GM19395 (cell line): ENCODE results near the gene BMP2K.
"Not testable (repeated sequence)": the region's sequence is repeated elsewhere in the genome, so short reads cannot be mapped to it uniquely, and the experiment has no call there.

ENCODE experiments used
- ATAC-seq: cut with Tn5 transposase; IDR thresholded peaks from one replicate; pipeline ENCODE4 v1.9.1; 2021; ENCODE audit warnings: mild to moderate bottlenecking, moderate library complexity; ENCODE audit not compliant: unreplicated experiment

The BMP2K gene

DNA sequence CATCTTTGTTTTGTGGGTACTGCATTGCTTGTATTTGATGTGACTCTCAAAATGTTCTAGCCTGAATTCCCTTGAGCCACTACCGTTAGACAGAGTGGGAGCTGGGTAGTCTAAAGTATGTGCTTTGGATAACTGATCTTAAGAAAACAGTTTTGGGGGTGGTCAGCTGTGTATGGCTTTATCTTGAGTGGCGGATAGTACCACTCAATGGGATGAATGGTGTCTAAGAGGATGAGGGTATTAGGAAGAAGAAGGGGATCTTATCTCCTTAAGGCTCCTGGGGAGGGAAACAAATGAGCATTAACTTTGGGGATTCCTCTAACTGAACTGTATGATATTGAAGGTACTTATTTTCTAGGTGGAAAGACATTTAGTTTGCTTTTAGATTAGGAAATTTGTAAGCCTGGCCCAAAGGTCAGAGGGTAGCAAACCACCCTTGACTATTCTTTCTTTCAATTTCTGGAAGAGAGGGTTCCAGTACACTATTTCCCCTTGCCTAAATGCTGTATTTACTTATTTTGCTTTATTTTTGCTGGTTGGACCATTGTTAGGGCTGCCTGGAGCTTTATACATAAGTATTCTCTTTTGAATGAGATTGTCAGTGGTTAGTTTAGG is 11.3 kb downstream of the BMP2K start:
- ATAC-seq: no peak

DNA sequence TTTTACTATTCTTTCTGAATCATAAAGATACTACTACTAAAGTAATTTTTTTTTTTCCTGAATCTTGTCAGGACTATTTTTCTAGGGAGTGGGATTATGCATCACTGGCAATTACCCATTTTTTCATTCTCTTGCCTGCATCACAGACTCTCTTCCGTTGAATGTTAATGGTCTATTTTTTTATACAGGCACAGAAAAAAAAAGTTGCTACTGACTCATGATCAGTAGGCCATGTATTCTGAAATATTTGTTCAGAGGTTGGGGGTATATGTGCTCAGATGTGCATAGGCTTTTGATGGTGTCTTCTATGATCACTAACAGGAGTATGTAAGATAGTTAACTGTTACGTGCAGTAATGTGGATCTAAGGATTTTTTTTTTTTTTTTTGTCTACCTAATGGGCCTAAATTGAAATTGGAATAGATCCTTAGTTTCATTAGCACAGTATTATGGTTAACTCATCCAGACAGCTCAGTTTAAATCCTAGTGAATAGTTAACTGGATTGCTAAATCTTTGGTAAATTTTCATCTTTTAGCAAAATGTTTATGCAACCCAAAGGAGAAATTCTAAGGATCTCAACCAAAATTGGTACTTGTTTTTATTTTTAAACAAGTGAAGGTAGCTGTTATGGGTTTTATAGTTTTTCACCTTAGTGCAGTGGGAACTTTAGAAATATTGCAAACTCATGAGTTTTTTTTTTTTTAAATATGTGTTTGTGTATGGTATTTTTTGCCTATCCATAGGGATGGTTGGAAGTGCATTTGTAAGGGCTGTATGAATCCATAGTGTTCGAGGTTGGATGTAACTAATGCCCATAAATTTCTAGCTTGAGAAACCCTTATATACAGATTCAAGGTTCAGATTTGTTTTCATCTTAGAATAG is 12.1 kb downstream of the BMP2K start:
- no peak for ATAC-seq

DNA sequence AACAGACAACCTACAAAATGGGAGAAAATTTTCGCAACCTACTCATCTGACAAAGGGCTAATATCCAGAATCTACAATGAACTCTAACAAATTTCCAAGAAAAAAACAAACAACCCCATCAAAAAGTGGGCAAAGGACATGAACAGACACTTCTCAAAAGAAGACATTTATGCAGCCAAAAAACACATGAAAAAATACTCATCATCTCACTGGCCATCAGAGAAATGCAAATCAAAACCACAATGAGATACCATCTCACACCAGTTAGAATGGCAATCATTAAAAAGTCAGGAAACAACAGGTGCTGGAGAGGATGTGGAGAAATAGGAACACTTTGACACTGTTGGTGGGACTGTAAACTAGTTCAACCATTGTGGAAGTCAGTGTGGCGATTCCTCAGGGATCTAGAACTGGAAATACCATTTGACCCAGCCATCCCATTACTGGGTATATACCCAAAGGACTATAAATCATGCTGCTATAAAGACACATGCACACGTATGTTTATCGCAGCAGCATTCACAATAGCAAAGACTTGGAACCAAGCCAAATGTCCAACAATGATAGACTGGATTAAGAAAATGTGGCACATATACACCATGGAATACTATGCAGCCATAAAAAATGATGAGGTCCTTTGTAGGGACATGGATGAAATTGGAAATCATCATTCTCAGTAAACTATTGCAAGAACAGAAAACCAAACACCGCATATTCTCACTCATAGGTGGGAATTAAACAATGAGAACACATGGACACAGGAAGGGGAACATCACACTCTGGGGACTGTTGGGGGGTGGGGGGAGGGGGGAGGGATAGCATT is 19.7 kb downstream of the BMP2K start:
- ATAC-seq: not testable (repeated sequence)

DNA sequence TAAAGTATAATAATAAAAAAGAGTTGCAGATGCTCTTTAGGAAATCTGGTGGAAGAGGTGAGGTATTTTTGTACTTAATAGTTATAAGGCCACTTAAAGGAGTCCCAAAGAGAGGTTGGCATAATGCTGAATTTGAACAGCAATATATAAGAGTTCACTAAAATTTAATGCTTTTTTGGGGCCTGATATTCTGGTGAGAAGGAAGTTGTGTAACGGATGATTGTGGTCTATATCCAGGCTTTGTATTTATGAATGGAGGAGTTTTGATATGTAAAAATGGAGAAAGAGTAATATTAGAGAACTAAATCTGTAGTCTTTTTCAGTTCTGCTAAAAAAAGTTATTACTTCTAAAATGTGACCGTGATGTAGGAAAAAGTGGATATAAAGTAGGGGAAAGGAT is 20.4 kb downstream of the BMP2K start:
- ATAC-seq: no peak

DNA sequence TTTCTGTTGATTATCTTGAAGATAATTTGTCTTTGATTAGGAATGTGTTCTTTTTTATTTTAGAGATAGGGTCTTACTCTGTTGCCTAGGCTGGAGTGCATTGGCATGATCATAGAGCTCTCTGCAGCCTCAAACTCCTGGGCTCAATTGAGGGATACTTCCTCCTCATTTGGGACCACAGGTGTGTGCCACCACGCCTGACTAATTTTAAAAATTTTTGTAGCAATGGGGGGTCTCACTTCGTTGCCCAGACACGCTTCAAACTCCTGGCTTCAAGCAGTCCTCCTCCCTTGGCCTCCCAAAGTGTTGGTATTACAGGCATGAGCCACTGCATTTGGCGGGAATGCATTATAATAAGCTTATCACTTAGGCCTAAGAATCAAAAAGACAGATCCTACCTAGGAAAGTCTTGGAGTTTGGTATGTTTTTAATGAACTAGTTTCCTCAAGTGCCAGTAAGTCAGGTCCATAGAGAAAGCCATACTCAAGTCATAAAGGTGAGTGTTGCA is 21.7 kb downstream of the BMP2K start:
- no peak for ATAC-seq

DNA sequence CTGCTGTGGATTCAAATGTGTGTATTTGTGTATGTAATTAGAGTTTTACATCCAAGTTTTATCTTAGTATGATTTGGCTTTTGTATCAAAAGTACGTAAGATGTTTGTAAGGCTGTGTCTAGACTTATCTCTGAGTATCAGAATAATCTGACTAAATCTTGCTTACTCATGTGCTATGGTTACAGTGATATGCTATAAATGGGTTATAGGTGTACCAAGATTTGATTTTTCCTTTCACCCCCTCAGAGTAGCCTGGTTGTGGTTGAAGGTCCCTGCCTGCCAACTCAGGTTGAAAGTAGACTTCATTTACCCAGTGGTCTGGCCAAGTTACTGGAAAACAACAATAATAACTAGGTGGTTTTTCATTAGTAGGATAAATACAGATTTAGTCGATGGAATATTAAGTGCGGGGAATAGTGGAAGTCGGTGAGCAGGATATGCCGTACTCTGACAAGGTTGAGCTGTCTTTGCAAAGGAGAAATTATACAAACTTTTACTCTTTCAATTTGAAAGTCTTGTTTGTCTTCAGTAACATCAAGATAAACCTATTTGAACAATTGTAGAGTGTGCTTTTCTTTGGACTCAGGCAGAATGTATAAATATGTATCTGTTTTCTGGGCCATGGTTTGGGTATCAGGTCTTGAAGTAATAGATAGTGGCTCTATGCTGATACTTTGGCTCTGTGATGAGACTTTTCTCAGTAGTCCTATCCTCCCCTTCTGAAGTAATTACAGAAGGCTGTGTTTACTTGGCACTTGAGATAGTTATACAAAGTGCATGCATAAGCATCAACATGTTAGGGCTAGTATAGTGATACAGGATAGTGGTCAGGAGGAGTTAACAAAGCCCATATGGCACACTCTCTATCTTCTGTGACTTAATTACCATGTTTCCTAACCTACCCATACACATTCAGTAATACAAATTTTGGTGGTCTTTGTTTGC is 23.7 kb downstream of the BMP2K start:
- peak; percentile 58 for ATAC-seq

DNA sequence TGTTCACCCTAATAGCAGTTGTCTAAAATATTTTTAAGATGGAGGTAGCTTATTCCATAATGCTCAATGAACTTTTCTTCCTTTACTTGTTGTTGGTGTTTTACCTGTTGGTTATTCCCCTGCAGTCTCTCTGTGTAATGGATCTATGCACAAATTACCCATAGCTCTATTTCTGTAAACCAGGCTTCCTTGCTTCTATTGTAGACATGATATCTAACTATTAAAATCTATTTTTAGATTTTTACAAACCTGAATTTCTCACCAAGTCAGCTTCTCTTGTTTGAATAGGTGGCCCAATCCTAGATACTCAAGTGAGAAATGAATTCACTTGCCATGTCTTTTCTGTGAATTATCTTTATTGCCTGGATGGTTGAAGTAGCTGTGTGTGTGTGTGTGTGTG is 24.8 kb downstream of the BMP2K start:
- ATAC-seq: no peak

DNA sequence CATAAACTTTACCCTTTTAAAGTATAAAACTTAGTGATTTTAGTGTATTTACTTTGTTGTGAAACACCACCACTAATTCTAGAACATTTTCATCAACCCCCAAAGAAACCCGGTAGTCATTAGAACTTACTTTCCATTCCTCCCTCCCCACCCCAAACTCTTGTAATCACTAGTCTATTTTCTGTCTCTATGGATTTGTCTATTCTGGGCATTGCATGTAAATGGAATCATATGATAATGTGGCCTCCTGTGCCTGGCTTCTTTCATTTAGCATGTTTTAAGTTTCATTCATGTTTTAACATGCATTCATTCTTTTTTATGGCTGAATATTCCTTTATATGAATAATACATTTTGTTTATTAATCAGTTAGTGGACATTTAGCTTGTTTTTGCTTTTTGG is 27.8 kb downstream of the BMP2K start:
- ATAC-seq: no peak

DNA sequence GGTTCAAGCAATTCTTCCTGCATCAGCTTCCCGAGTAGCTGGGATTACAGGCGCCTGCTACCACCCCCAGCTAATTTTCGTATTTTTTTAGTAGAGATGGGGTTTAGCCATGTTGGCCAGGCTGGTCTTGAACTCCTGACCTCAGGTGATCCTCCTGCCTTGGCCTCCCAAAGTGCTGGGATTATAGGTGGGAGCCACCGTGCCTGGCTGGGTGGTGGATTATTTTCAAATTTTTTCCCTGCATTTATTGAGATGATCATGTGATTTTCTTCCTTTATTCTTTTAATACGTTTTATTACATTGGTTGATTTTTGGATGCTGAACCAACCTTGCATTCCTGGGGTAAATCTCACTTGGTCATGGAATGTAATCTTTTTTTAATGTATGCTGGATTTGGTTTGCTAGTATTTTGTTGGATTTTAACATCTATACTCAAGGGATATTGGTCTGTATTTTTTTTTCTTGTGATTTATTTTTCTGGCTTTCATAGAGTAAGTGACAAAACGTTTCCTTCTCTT is 30.9 kb downstream of the BMP2K start:
- no peak for ATAC-seq

DNA sequence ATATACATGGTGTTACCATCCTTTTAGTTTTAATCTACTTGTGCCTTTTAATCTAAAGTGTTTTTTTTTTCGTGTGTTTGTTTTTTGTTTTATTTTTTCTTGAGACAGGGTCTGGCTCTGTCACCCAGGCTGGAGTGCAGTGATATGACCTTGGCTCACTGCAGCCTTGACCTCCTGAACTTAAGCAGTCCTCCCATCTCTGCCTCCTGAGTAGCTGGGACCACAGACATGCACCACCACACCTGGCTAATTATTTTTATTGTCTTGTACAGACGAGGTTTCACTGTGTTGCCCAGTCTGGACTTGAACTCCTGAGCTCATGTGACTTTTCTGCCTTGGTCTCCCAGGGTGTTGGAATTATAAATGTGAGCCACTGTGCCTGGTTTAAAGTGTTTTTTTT is 33.1 kb downstream of the BMP2K start:
- no peak for ATAC-seq

DNA sequence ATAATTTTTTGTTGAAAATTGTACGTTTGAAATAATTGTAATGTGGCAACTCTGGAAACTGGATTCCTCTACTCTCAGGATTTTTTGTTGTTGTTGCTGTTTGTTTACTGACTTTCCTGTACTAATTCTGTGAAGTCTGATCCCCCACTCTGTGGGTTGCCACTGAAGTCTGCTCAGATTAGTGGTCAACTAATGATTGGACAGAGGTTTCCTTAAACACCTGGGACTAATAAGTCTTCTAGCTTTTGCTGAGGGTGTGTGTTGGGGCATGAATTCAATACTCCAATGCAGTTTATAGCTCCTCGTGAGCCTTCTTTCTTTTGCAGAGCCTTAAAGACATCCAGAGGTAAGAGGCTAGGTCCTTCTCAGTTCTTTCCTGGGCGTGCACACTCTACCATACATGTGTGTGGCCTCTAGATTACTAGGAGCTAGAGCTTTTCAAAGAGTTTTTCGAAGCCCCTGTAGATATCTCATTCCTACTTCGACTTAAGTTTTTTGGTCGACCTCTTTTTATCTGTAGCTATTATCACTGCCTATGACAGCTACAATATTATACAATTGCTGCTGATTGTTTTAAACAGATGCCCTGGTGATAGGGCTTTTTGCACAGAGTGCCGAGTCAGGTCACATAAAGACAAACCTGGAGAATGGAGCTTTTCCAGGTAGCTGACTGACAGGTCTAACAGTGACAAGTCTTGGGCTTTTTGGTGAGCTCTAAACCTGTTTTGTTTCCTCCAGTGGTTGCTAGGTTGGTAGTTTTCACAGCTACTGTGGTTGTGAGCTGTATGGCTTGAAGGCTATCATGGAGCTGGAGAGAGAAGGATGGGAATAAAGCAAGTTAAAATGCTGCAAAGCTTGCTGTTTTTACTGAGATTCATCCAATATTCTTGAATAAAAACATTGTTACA is 34.0 kb downstream of the BMP2K start:
- no peak for ATAC-seq

DNA sequence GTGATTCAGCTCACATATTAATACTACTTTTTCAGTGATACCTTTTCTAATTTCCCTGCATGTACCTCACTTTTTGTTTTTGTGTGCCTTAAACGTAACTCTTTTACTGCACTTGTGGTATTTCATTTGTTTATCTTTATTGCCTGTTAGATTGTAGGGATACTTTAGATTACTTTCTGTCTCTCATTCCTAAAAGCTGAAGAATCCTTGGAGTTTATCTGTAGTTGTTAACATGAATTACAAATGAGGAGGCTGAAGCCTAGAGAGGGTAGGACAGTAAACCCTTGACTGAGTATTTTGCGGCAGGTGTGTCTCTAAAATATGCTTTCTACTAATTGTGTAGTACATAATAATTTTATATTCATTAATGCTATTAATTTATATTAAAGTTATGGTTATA is 34.9 kb downstream of the BMP2K start:
- ATAC-seq: no peak

DNA sequence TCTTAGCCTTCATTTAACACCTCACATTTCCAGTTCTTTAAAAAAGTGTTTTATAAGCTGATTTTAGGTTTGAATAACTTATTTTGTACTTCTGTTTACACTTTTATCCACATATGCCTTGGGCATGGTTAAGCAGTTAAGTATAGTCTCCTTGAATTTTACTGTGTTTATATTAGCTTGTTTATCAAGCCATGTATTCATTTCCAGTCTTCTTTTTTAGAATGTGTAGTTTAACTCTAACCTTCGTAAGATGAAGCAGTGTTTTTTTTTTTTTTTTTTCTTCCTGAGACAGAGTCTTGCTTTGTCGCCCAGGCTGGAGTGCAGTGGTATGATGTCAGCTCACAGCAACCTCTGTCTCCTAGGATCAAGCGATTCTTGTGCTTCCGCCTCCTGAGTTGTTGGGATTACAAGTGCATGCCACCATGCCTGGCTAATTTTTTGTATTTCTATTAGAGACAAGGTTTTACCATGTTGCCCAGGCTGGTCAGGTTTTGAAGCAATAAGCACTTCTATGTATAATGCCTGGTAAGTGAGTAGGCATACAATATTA is 42.5 kb downstream of the BMP2K start:
- ATAC-seq: no peak

DNA sequence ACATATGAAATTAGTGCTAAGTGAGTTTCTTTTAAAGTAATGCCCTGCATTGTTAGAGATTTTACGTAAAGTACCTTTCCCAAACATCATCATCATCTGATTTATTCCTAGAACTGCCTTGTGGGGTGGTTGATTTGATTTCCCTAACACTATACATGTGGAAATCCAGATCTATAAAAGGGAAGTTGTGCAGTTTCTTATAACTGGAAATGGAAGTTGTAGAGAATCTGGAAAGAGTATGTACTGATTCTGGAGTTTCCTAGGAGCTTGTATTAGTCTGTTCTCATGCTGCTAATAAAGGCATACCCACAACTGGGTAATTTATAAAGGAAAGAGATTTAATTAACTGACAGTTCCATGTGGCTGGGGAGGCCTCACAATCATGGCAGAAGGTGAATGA is 47.9 kb downstream of the BMP2K start:
- ATAC-seq: no peak

DNA sequence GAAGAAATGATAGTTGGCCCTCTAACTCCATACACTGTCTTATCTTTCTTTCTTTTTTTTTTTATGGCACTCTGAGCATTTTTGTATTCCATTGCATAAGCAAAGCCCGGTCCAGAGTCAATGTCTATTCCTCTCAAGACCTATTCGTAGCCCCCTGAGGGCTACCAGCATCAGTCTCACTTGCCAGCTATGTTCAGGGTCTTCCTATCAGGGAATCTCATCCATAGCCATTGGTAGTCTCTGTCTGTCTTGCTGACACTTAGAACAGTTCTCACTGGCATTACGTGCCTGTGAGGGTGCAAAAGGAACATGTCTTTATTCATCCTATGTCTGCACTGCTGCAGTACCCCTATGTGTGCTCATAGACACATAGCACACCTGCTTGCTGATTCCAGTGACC is 51.0 kb downstream of the BMP2K start:
- no peak for ATAC-seq

DNA sequence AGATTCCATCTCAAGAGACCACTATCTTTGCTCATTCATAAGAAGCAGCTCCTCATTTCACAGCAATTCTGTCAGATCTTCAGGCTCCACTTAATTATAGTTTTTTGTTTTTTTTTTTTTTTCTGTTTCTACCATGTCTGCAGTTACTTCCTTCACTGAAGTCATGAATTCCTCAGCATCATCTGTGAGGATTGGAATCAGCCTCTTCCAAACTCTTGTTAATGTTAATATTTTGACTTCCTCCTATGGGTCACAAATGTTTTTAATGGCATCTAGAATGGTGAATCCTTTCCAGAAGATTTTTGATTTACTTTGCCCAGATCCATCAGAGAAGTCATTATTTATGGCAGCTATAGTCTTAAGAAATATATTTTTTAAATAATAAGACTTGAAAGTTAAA is 53.1 kb downstream of the BMP2K start:
- ATAC-seq: no peak

DNA sequence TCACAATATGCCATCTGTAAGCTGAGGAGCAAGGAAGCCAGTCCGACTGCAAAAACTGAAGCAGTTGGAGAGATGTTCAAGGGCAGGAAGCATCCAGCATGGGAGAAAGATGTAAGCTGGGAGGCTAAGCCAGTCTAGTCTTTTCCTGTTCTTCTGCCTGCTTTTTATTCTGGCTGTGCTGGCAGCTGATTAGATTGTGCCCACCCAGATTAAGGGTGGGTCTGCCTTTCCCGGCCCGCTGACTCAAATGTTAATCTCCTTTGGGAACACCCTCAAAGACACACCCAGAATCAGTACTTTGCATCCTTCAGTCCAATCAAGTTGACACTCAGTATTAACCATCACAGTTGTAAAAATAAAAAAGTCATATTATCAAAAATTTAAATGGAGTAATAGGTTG is 63.5 kb downstream of the BMP2K start:
- ATAC-seq: not testable (repeated sequence)

DNA sequence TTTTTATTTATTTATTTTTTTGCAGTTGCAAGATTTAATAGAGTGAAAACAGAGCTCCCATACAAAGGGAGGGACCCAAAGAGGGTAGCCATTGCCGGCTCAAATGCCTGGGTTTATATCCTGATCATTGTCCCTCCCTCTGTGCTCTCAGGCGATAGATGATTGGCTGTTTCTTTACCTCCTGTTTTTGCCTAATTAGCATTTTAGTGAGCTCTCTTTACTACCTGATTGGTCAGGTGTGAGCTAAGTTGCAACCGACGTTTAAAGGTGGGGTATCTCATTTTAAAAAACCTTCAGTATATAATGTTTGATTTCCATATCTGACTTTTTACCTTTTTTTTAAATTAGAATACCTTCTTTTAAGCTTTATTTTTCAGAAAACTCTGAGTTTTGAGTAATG is 64.1 kb downstream of the BMP2K start:
- ATAC-seq: not testable (repeated sequence)

DNA sequence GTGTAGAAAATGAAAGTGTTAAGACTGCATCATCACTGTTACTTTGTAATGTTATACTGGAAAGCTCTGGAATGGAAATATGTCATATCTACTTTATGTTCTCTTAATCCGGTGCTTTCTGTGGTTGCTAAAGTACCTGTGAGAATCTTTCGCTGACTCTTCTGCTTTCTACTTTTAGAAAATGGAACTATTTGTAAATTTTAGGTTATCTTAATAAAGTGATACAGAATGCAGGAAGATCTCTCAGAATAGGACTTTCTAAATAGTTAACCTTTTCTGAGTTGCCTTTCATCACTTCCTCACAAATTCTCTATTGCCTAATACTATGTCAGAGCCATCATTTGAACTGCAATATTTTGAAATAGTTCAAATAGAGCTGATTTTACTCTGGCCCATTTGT is 69.3 kb downstream of the BMP2K start:
- peak; percentile 92 for ATAC-seq
